ENCODE data around the gene CCDC9.

DNA sequence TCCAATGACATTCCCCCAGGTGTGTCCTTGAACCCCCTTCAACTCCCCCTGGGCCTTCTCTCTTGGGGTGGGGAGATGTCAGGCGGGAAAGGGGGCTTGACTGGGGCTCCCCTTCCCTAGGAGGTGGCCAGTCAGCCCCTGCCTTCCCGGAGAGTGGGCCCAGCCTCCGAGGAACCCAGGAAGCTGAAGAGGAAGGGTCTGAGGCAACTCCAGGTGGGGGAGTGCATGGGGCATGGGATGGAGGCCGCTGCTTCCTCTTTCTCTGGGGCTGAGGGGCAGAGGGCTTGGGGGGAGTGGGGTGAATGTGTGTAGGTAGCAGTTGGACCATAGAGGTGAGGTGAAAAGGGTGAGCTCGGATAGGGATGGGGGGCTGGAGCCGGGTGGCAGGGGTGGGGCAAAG, 15.6 kb downstream of the CCDC9 start:
- TF ChIP-seq, protein P1, sequence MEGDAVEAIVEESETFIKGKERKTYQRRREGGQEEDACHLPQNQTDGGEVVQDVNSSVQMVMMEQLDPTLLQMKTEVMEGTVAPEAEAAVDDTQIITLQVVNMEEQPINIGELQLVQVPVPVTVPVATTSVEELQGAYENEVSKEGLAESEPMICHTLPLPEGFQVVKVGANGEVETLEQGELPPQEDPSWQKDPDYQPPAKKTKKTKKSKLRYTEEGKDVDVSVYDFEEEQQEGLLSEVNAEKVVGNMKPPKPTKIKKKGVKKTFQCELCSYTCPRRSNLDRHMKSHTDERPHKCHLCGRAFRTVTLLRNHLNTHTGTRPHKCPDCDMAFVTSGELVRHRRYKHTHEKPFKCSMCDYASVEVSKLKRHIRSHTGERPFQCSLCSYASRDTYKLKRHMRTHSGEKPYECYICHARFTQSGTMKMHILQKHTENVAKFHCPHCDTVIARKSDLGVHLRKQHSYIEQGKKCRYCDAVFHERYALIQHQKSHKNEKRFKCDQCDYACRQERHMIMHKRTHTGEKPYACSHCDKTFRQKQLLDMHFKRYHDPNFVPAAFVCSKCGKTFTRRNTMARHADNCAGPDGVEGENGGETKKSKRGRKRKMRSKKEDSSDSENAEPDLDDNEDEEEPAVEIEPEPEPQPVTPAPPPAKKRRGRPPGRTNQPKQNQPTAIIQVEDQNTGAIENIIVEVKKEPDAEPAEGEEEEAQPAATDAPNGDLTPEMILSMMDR (IDR thresholded peaks at IDR 0.05; ENCODE audit: low read depth, low read length): no peak
- no peak for TF ChIP-seq EZH2phosphoT487 (IDR thresholded peaks at IDR 0.05; ENCODE audit: low read depth)

All from OCI-LY3 (cell line).